Measurements from ENCODE around the gene PRKAR2B.
"Not testable (repeated sequence)": the region's sequence is repeated elsewhere in the genome, so short reads cannot be mapped to it uniquely, and the experiment has no call there.

Gene PRKAR2B

GRCh38 chr7:107048783-107049418 is 4.4 kb downstream of the PRKAR2B start:
- no peak for DNase-seq (ENCODE audit: low spot score)

GRCh38 chr7:107049480-107049879 is 5.0 kb downstream of the PRKAR2B start:
- no peak for DNase-seq (ENCODE audit: low spot score)

GRCh38 chr7:107049971-107050532 is 5.5 kb downstream of the PRKAR2B start:
- DNase-seq (ENCODE audit: low spot score), result no peak

- no peak for DNase-seq (ENCODE audit: low spot score)
Observed at GRCh38 chr7:107051376-107051775, 6.9 kb downstream of the PRKAR2B start.

GRCh38 chr7:107054965-107055364 is 10.5 kb downstream of the PRKAR2B start:
- DNase-seq (ENCODE audit: low spot score), result not testable (repeated sequence)

GRCh38 chr7:107056058-107056457 is 11.6 kb downstream of the PRKAR2B start:
- not testable (repeated sequence) for DNase-seq (ENCODE audit: low spot score)

GRCh38 chr7:107056728-107057473 is 12.4 kb downstream of the PRKAR2B start:
- DNase-seq (ENCODE audit: low spot score), result no peak

GRCh38 chr7:107057474-107057833 is 12.9 kb downstream of the PRKAR2B start:
- DNase-seq (ENCODE audit: low spot score), result no peak

GRCh38 chr7:107059468-107059867 is 15.0 kb downstream of the PRKAR2B start:
- no peak for DNase-seq (ENCODE audit: low spot score)

GRCh38 chr7:107063245-107064120 is 19.0 kb downstream of the PRKAR2B start:
- no peak for DNase-seq (ENCODE audit: low spot score)

GRCh38 chr7:107064255-107064654 is 19.8 kb downstream of the PRKAR2B start:
- DNase-seq (ENCODE audit: low spot score), result no peak

GRCh38 chr7:107065929-107066247 is 21.4 kb downstream of the PRKAR2B start:
- no peak for DNase-seq (ENCODE audit: low spot score)

GRCh38 chr7:107068156-107068555 is 23.7 kb downstream of the PRKAR2B start:
- DNase-seq (ENCODE audit: low spot score), result no peak

GRCh38 chr7:107069457-107069856 is 25.0 kb downstream of the PRKAR2B start:
- DNase-seq (ENCODE audit: low spot score), result no peak

GRCh38 chr7:107070710-107071109 is 26.2 kb downstream of the PRKAR2B start:
- DNase-seq (ENCODE audit: low spot score), result no peak

GRCh38 chr7:107071129-107071528 is 26.6 kb downstream of the PRKAR2B start:
- DNase-seq (ENCODE audit: low spot score), result no peak

- no peak for DNase-seq (ENCODE audit: low spot score)
Observed at GRCh38 chr7:107072133-107072532, 27.6 kb downstream of the PRKAR2B start.

- DNase-seq (ENCODE audit: low spot score), result no peak
Observed at GRCh38 chr7:107075863-107076574, 31.5 kb downstream of the PRKAR2B start.

GRCh38 chr7:107076781-107077698 is 32.5 kb downstream of the PRKAR2B start:
- DNase-seq (ENCODE audit: low spot score), result no peak

- DNase-seq (ENCODE audit: low spot score), result no peak
Observed at GRCh38 chr7:107077699-107078516, 33.4 kb downstream of the PRKAR2B start.
